Peyer's patch (tissue), 4 donors: ENCODE data around the gene TMEM187.

Source experiments
- POLR2A ChIP-seq, 2 donors: fragments of 450-650 bp; IDR thresholded peaks; one replicate each; pipeline ENCODE4 v1.5.1; 2017; ENCODE audit warnings: antibody characterized with exemption in 2 of 2, mild to moderate bottlenecking in 2 of 2, moderate library complexity in 2 of 2
- TF ChIP-seq, protein P1 (sequence below), 6 experiments: fragments of 450-650 bp in 4 of 6; fragments of 200-600 bp in 2 of 6; sonication (generic) in 1 of 6; IDR thresholded peaks; one replicate each; pipeline ENCODE4 v1.5.1; 2017 to 2019; ENCODE audit warnings: antibody characterized with exemption in 6 of 6, mild to moderate bottlenecking in 3 of 6, moderate library complexity in 1 of 6

DNA sequence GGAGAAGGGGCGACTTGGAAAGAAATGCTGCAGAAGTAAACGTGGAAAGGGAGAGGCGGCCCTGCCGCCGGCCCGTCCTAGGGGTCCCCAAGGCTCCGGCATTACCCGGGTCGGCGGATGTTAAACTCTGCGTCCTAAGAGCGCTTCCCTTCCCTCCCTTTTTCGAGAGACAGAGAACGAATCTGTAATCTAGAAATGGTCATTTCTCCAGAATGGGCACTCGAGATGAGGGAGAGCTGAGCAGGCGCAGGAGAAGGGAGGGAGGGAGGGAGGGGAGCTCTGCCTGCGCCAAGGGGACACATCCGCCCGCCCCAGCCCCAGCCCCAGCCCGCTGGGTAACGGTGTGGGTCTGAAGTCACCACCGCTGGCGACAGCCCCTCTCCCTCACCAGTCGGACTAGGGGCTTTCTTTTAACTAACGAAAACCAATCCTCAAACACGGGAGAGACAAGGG, 2.6 kb upstream of the TMEM187 start:
- TF ChIP-seq, protein P1, sequence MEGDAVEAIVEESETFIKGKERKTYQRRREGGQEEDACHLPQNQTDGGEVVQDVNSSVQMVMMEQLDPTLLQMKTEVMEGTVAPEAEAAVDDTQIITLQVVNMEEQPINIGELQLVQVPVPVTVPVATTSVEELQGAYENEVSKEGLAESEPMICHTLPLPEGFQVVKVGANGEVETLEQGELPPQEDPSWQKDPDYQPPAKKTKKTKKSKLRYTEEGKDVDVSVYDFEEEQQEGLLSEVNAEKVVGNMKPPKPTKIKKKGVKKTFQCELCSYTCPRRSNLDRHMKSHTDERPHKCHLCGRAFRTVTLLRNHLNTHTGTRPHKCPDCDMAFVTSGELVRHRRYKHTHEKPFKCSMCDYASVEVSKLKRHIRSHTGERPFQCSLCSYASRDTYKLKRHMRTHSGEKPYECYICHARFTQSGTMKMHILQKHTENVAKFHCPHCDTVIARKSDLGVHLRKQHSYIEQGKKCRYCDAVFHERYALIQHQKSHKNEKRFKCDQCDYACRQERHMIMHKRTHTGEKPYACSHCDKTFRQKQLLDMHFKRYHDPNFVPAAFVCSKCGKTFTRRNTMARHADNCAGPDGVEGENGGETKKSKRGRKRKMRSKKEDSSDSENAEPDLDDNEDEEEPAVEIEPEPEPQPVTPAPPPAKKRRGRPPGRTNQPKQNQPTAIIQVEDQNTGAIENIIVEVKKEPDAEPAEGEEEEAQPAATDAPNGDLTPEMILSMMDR (IDR thresholded peaks at IDR 0.05), result no peak
- TF ChIP-seq POLR2A (IDR thresholded peaks at IDR 0.05), result no peak
